ENCODE results near the gene ERC1.

Gene ERC1

DNA sequence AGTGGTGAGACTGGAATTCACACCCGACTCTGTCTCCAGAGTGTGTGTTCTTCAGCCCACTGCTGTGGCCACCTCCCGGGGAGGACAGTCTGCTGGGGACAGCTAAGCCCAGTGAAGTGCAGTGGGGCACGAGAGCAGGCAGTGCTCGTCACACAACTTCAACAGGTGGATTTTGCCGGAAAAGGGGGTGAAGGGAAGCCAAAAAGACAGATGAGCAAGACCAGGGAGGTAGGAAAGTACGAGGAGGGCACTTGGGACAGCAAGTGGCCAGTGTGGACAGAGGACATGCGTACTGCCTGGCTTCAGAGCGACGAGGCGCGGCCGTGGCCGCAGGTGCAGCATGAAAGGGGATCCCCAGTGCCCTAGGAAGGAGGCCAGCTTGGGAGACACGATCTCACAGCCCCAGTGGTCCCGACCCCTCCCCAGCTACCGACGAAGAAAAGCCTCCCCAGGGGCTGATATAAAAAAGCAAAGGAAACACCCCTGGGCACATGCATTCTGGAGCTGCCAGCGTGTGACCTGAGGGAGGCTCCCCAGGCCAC, 507.2 kb downstream of the ERC1 start:
- H3K27me3 ChIP-seq, result peaks cover 16% of the 10 kb centered on the region
- H3K9me3 ChIP-seq, result no peaks in the 10 kb centered on the region
- H3K36me3 ChIP-seq, result no peaks in the 10 kb centered on the region
- TF ChIP-seq, protein P1, sequence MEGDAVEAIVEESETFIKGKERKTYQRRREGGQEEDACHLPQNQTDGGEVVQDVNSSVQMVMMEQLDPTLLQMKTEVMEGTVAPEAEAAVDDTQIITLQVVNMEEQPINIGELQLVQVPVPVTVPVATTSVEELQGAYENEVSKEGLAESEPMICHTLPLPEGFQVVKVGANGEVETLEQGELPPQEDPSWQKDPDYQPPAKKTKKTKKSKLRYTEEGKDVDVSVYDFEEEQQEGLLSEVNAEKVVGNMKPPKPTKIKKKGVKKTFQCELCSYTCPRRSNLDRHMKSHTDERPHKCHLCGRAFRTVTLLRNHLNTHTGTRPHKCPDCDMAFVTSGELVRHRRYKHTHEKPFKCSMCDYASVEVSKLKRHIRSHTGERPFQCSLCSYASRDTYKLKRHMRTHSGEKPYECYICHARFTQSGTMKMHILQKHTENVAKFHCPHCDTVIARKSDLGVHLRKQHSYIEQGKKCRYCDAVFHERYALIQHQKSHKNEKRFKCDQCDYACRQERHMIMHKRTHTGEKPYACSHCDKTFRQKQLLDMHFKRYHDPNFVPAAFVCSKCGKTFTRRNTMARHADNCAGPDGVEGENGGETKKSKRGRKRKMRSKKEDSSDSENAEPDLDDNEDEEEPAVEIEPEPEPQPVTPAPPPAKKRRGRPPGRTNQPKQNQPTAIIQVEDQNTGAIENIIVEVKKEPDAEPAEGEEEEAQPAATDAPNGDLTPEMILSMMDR (IDR thresholded peaks at IDR 0.05), result no peak
- no peak overlapping the region for H3K4me3 ChIP-seq (ENCODE audit: low read depth in 1 of 2, low read length in 1 of 2)
- H3K4me1 ChIP-seq (ENCODE audit: control insufficient read depth in 1 of 2, insufficient read depth in 1 of 2, low read depth in 1 of 2, low read length in 1 of 2), result no peaks in the 10 kb centered on the region
- H3K27ac ChIP-seq, result no peak overlapping the region

DNA sequence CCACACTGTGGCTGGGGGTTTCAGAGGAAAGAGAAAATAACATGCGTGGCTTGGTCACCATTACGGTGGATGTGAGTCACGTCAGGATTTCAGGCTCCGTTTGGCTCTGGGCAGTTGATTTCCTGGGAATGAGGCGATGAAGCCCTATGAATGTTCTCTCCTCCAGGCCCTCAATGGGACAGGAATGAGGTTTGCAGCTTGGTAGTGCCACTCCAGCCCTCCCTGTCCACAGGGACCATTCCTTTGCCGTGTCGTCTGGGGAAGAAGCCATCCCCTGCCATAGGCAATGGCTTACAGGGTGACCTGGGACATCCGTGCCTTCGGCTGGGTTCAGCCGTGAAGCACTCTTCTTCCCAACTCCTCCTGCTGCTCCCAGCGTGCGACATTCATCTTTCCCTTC, 508.3 kb downstream of the ERC1 start:
- no peak overlapping the region for H3K4me3 ChIP-seq (ENCODE audit: low read depth in 1 of 2, low read length in 1 of 2)

DNA sequence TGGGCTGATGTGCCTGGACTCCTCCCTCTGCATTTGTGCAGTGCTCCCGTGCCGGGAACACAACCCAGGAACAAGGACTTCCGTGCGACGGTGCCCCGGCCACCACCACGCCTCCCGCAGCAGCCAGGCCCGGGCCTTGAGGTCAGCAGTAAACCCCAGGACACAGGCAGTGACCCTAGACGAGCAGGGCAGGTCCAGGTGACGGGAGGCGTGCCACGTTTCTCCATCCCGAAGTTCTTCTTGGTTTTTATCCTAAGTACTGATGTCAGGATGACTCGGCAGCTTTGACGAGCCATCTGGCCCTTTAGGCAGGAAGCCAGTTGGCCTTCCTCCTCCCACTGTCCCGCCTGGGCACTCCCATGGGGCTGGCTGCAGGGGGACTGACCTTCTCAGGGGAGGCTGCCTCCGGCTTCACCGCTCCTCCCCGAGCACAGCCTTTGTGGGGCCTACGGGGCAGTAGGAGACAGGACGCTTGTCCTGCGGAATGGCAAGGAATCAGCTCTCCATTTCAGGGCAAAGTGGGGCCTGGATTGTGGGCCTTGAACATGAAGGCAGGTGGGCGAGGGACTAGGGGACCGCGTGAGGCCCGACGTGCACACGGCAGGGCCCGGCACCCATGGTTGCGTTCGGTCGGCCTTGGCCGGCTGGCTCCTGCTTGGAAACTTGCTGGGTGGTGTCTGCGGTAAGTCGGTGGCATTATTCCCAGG, 509.2 kb downstream of the ERC1 start:
- Histone ChIP-seq H3K9me3 (no peaks in the 10 kb centered on the region), H3K4me1 (ENCODE audit: control insufficient read depth in 1 of 2, insufficient read depth in 1 of 2, low read depth in 1 of 2, low read length in 1 of 2) (peaks cover 2 to 10% of the 10 kb centered on the region in 2 experiments), H3K36me3 (no peaks in the 10 kb centered on the region), H3K27me3 (peaks cover 36% of the 10 kb centered on the region), H3K4me3 (ENCODE audit: low read depth in 1 of 2, low read length in 1 of 2) (no peak overlapping the region), H3K27ac (no peak overlapping the region)
- TF ChIP-seq, protein P1 (IDR thresholded peaks at IDR 0.05), result no peak

More for the DNA sequence above, 508.3 kb downstream of the ERC1 start:
- H3K27me3 ChIP-seq, result peaks cover 27% of the 10 kb centered on the region
- TF ChIP-seq, protein P1 (IDR thresholded peaks at IDR 0.05), result no peak
- no peaks in the 10 kb centered on the region for H3K9me3 ChIP-seq
- no peaks in the 10 kb centered on the region for H3K36me3 ChIP-seq
- H3K27ac ChIP-seq, result no peak overlapping the region
- peaks cover 0 to 3% of the 10 kb centered on the region in 2 experiments for H3K4me1 ChIP-seq (ENCODE audit: control insufficient read depth in 1 of 2, insufficient read depth in 1 of 2, low read depth in 1 of 2, low read length in 1 of 2)

DNA sequence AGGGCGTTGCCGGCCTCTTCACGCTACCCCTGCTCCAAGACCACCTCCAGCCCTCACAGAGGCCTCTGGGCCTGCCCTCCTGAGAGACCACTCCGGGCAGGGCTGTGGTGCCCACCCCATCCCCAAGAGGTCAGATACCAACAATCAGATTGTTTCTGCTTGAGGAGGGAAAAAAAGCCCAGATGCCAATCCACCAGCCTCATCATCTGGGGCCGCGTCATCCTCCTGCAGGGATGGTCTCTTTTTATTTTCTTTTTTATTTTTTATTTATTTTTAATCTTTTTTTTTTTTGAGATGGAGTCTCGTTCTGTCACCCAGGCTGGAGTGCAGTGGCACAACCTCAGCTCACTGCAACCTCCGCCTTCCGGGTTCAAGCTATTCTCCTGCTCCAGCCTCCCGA, 510.0 kb downstream of the ERC1 start:
- TF ChIP-seq, protein P1 (IDR thresholded peaks at IDR 0.05), result no peak
- H3K27ac ChIP-seq, result no peak overlapping the region
- no peak overlapping the region for H3K4me3 ChIP-seq (ENCODE audit: low read depth in 1 of 2, low read length in 1 of 2)
- peaks cover 43% of the 10 kb centered on the region for H3K27me3 ChIP-seq
- H3K36me3 ChIP-seq, result no peaks in the 10 kb centered on the region
- no peaks in the 10 kb centered on the region for H3K9me3 ChIP-seq
- H3K4me1 ChIP-seq (ENCODE audit: control insufficient read depth in 1 of 2, insufficient read depth in 1 of 2, low read depth in 1 of 2, low read length in 1 of 2), result peaks cover 2 to 10% of the 10 kb centered on the region in 2 experiments

DNA sequence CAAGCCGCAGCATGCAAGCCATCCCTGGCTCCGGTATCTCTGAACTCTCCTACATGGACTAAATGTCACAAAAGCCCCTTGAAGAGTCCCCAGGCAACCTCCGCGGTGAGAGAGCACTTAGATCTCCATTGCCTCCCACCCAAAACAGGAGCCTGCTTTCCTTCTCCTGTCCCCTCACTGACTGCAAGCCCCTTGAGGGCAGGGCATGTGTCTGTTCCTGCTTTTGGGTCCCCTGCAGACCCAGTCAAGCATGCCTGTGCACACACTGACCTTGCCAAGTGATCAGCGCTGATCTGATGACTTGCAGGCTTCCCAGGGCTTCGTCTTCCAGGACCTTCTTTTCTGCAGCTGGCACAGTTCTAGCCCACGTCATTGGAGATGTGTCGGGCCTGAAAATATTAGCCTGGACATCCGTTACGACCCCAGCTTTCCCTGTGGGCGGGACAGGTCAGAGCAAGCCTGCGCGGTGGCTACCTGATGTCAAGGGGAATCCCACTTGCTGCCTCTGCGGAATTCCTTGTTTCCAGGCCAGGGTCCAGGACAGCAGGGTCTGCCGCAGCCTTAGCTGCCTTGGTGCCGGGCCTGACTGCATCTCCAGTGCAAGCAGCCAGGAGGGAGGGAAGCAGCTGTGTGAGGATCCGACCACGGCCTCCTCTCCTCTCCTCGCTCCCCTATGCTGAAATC, 510.8 kb downstream of the ERC1 start:
- TF ChIP-seq, protein P1 (IDR thresholded peaks at IDR 0.05), result no peak
- H3K27me3 ChIP-seq, result peaks cover 50% of the 10 kb centered on the region

More for the DNA sequence above, 510.8 kb downstream of the ERC1 start:
- Histone ChIP-seq H3K4me3 (ENCODE audit: low read depth in 1 of 2, low read length in 1 of 2) (no peak overlapping the region), H3K36me3 (no peaks in the 10 kb centered on the region), H3K27ac (no peak overlapping the region), H3K9me3 (no peaks in the 10 kb centered on the region), H3K4me1 (ENCODE audit: control insufficient read depth in 1 of 2, insufficient read depth in 1 of 2, low read depth in 1 of 2, low read length in 1 of 2) (peaks cover 2 to 10% of the 10 kb centered on the region in 2 experiments)
